T-helper 2 cell treated with Interferon-gamma antibody and Interleukin-4, amounts not matched to agents 5 μg/mL and 100 μg/mL, for 36 hours (primary cell): Measurements from ENCODE around the gene GPC6.

Source experiments
- DNase-seq: peaks from one replicate; pipeline ENCODE4 v3.0.0; 2021; ENCODE audit warnings: low spot score
- H3K27ac Mint-ChIP-seq: one replicate; pipeline ENCODE4 v1.8.0; 2021; ENCODE audit warnings: mild to moderate bottlenecking, mixed read lengths
- H3K27me3 Mint-ChIP-seq: one replicate; pipeline ENCODE4 v1.8.0; 2021; ENCODE audit warnings: low read depth, mixed read lengths
- H3K36me3 Mint-ChIP-seq: one replicate; pipeline ENCODE4 v1.8.0; 2021; ENCODE audit warnings: low read depth, mixed read lengths
- H3K4me1 Mint-ChIP-seq: one replicate; pipeline ENCODE4 v1.8.0; 2021; ENCODE audit warnings: low read depth, mixed read lengths
- H3K4me3 Mint-ChIP-seq: one replicate; pipeline ENCODE4 v1.8.0; 2022; ENCODE audit warnings: mild to moderate bottlenecking, moderate library complexity, mixed read lengths
- H3K9me3 Mint-ChIP-seq: one replicate; pipeline ENCODE4 v1.8.0; 2021; ENCODE audit warnings: mixed read lengths

The GPC6 gene

DNA sequence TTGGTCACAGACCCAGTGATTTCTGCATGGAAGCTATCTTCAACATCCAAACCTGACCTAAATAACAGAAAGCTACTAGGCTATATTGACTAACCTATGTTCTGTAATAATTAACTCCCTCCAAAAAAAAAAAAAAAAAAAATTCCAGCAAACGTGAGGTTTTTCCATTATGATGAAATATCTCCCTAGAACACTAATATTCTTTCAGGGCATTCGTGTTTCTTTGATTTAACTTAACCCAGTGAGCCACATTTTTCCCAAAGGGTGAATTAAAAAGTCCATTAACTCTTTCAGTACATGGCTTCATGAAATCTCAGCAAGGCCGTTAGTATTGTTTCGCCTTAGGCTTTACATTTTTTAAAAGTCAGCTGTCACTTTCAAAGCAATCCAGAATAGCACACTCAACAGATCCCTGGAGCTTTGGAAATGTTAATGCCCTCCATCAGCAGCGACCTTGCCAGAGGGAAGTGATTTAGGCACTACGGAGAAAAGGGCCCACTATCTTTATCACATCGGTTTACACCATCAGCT is 1077.1 kb downstream of the GPC6 start:
- no peak for DNase-seq
- no peak overlapping the region for H3K27ac Mint-ChIP-seq
- H3K27me3 Mint-ChIP-seq: peaks cover 5% of the 10 kb centered on the region
- H3K4me3 Mint-ChIP-seq: no peak overlapping the region
- peaks cover 1% of the 10 kb centered on the region for H3K4me1 Mint-ChIP-seq
- H3K36me3 Mint-ChIP-seq: no peaks in the 10 kb centered on the region
- H3K9me3 Mint-ChIP-seq: no peaks in the 10 kb centered on the region

DNA sequence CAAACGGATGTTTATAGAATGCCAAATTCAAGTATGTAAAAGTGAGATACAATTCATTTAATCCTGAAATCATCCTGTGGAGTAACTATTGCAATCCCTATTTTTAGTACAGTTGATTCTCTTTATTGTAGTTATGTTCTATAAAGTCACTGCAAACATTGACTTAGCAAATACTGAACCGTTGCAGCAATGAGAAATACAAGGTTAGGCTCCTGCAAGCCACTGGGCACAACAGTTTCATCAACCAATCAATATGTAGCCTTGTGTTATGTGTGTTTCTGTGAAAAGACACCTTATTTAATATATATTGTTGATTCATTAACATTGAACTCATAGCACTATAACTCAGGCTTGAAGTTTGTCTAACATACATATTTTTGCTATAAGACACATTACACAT is 1078.4 kb downstream of the GPC6 start:
- no peaks in the 10 kb centered on the region for H3K9me3 Mint-ChIP-seq
- H3K36me3 Mint-ChIP-seq: no peaks in the 10 kb centered on the region
- no peak for DNase-seq
- H3K4me3 Mint-ChIP-seq: no peak overlapping the region
- no peak overlapping the region for H3K27ac Mint-ChIP-seq
- H3K27me3 Mint-ChIP-seq: peaks cover 5% of the 10 kb centered on the region
- H3K4me1 Mint-ChIP-seq: peaks cover 1% of the 10 kb centered on the region

DNA sequence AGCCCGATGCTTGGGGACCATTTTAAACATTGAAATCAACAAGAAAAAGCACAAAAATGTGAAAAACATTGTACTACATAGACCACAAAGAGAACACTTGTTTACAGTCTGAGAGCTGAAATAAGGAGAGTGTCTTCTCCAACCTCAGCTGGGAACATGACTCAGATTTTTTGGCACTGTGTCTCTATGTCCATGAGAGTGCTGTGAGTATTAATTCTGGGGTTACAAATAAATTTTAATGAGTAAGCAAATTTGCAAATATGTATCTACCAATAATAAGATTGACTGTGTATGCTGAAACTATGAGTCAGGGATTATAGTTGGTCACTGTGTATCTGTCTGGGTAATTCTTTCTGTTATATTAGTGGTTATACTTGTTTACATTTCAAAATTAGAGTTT is 1078.9 kb downstream of the GPC6 start:
- no peak for DNase-seq
- no peaks in the 10 kb centered on the region for H3K9me3 Mint-ChIP-seq
- H3K36me3 Mint-ChIP-seq: no peaks in the 10 kb centered on the region
- peaks cover 5% of the 10 kb centered on the region for H3K27me3 Mint-ChIP-seq
- H3K4me3 Mint-ChIP-seq: no peak overlapping the region
- no peak overlapping the region for H3K27ac Mint-ChIP-seq
- H3K4me1 Mint-ChIP-seq: peaks cover 1% of the 10 kb centered on the region

DNA sequence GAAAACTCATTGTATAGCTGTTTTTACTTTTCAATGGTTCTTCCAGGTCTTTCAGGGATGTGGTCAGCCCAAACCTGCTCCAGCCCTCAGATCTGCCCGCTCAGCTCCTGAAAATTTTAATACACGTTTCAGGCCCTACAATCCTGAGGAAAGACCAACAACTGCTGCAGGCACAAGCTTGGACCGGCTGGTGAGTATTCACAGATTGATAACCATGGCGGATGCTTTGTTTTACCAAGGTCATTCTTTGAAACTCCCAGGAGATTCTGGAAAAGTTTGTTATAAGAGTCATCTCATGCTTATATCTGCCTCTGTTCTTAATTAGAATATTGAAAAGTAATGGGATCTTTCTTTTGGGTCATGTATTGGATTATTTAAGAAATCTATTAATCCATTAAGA is 1079.3 kb downstream of the GPC6 start:
- DNase-seq: no peak
- Mint-ChIP-seq H3K4me1 (peaks cover 1% of the 10 kb centered on the region), H3K27me3 (peaks cover 5% of the 10 kb centered on the region), H3K36me3 (no peaks in the 10 kb centered on the region), H3K4me3 (no peak overlapping the region), H3K9me3 (no peaks in the 10 kb centered on the region), H3K27ac (no peak overlapping the region)

DNA sequence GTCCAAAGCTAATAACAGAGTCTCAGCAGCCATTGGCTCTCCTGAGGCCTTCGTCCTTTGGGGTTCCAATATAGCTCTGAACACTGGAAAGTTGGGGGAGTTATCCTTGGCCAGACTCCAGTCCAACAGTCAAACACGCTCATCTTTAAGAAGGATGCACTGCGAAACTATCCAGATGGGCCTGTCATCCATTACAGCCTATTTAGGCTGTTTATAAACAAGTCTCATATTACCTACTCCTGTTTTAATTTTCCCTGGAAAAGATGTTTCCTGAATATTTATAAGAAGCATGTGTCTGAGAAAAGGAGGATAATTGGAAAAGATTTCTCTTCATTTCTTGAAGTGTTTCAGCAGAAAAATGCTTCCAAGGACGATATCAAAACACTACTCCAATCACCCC is 1082.2 kb downstream of the GPC6 start:
- no peak overlapping the region for H3K4me3 Mint-ChIP-seq
- peaks cover 3% of the 10 kb centered on the region for H3K4me1 Mint-ChIP-seq
- DNase-seq: no peak
- H3K27me3 Mint-ChIP-seq: peaks cover 5% of the 10 kb centered on the region
- H3K36me3 Mint-ChIP-seq: no peaks in the 10 kb centered on the region
- H3K27ac Mint-ChIP-seq: no peak overlapping the region
- no peaks in the 10 kb centered on the region for H3K9me3 Mint-ChIP-seq

DNA sequence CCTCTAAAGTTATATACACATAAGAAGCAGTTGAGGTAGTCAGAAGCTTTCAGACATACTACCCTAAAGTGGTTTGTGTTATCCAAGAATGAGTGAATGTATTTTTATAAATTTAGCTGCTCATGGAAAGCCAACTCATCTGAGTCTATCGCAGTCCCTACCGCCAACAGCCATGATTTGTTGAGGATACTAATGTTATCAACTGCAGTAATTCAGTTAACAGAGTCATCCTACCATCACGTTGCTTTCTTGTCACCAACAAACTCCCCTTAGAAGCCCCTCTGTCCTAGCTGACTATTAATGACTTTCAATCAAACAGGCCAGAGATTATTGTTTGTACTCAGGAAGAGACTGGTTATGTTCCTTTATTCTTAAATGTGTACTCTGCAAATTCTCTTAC is 1083.0 kb downstream of the GPC6 start:
- no peak overlapping the region for H3K4me3 Mint-ChIP-seq

DNA sequence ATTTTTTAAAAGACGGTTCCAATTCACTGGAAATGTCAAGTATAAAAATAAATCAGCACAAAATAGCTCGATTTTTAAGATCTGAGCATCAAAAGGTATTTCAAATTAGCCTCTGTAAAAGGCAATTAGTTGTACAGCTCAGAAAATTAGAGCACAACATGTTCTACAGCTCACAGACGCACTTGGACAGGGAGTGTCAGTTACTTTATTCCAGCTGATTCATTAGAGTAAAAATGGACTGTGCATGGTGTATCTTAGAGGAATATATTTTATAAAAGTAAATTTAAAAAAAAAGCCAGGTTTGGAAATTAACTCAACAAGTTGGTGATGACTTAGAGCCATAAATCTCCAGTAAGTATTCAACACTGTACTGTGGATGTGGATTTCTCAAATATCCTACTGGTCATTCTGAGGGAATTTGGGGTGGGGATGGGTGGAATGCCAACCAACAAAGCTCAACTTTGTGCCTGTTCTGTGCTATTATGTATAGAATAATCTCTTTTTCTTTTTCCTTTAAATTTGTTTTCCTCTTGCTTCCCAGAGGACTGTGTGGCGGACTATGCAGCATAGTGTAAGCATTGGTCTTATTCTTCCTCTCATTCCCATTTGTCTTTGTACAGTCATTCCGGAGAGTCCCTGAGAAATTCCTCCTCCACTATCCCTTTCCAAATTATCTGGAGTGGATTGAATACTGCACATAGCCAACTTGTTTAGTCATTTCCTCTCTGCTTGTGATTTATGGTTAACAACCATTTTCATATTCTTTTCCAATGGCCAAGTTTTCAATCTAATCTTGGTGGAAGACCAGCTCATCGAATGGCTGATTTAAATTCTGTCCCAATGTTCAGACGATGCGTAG is 1083.6 kb downstream of the GPC6 start:
- DNase-seq: no peak
- no peak overlapping the region for H3K27ac Mint-ChIP-seq

More for the DNA sequence above, 1083.0 kb downstream of the GPC6 start:
- H3K27me3 Mint-ChIP-seq: peaks cover 5% of the 10 kb centered on the region
- no peak overlapping the region for H3K27ac Mint-ChIP-seq
- H3K4me1 Mint-ChIP-seq: peaks cover 2% of the 10 kb centered on the region
- no peak for DNase-seq
- H3K9me3 Mint-ChIP-seq: no peaks in the 10 kb centered on the region
- no peaks in the 10 kb centered on the region for H3K36me3 Mint-ChIP-seq

DNA sequence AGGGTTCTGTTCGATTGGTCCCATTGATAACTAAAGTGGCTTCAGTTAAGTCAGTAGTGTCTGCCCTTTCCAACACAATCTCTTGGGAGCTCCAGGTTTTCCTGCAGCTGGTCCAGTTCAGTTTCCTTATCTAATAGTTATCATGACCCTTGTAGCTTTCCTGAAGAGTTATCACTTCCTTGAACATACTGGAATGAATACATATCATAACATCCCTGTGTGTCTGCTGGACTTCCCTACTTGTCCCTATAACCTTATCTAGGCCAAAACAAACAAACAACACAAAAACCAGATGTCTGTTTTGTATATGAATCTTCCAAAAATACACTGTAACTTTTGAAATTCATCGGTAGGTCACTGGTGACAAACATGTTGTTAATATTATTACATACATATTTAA is 1085.3 kb downstream of the GPC6 start:
- Mint-ChIP-seq H3K4me3 (no peak overlapping the region), H3K9me3 (peaks cover 4% of the 10 kb centered on the region), H3K27ac (no peak overlapping the region), H3K36me3 (no peaks in the 10 kb centered on the region), H3K4me1 (peaks cover 10% of the 10 kb centered on the region), H3K27me3 (peaks cover 5% of the 10 kb centered on the region)
- DNase-seq: no peak

More for the DNA sequence above, 1083.6 kb downstream of the GPC6 start:
- no peaks in the 10 kb centered on the region for H3K9me3 Mint-ChIP-seq
- H3K4me3 Mint-ChIP-seq: no peak overlapping the region
- H3K36me3 Mint-ChIP-seq: no peaks in the 10 kb centered on the region
- H3K27me3 Mint-ChIP-seq: peaks cover 5% of the 10 kb centered on the region
- peaks cover 3% of the 10 kb centered on the region for H3K4me1 Mint-ChIP-seq

DNA sequence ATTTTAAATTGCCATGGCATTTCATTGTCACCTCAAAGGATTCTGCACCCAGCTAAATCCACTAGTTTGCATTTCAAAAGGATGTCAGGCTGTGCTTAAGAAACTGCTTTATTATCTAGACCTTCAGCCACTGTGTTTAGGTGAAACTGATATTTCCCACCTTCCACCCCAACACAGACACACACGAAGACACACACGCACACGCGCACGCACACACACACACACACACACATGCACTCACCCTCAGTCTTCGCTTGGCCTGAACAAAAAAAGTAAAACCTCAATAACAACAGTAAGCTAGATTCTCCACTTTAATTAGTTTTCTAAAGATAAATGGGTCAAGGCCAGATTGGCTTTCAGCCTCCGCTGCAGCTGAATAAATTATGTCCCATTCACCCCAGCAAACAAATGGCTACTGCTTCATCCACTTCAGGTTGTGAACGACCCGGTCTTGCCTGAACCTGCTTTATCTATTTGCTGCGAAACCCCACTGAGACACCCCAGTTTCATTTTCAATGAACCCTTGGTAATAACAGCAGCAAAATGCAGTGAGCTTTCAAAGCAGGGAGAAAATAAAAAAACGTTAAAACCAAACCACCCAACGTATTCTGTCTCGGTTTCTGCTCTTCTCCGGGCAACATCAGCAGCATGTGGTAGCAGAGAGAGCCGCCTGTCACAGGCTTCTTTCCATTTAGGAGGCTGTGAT is 1086.1 kb downstream of the GPC6 start:
- peak overlapping the region; percentile 74 for H3K27ac Mint-ChIP-seq
- peaks cover 4% of the 10 kb centered on the region for H3K9me3 Mint-ChIP-seq
- peaks cover 18% of the 10 kb centered on the region for H3K4me1 Mint-ChIP-seq
- H3K27me3 Mint-ChIP-seq: peaks cover 3% of the 10 kb centered on the region
- H3K4me3 Mint-ChIP-seq: peak overlapping the region; percentile 45
- H3K36me3 Mint-ChIP-seq: no peaks in the 10 kb centered on the region
- no peak for DNase-seq

DNA sequence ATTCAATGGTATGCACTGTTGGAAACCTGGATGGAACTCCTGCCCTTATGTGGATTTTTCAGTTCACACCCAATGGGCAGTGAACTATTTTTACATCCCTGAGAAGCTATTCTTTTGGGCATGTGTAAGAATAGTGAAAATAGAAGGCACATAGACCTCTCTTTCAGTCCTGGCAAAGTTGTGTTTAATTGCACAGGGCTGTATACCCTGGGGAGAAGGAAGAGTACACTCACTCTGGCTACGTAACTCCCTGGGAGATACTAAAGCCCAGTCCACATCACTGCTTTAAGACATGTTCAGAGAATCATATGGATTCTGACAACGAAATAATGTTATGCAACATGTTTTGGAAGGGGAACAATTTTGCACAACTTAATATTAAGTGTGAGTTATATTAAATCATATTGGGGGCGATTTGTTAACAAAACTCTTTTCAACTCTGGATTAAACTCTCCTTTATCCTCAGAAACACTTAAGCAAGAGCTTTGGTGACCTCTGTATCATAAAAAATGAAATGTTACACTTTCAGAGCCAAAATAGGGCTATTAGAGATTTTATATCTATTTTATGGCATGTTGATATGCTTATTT is 1086.8 kb downstream of the GPC6 start:
- Mint-ChIP-seq H3K27ac (no peak overlapping the region), H3K36me3 (no peaks in the 10 kb centered on the region), H3K4me1 (peaks cover 24% of the 10 kb centered on the region), H3K9me3 (peaks cover 4% of the 10 kb centered on the region), H3K27me3 (no peaks in the 10 kb centered on the region), H3K4me3 (no peak overlapping the region)
- DNase-seq: no peak

DNA sequence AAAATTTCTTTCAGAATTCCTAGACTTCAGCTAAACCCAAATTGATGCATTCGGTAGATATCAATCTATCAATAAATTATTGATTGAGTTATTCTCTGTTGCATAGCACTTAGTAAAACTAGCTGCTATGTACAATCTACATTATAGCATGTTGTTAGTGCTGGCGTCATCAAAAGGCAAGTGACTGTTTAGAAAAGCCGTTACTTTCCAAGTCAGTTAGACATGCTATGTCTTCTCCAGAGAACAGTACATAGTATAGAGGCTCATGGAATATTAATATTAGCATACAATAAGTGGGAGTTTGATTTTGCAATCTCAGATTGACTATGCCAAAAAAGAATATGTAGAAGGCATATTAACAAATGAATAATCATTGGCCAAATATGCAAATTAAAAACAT is 1087.3 kb downstream of the GPC6 start:
- H3K27ac Mint-ChIP-seq: no peak overlapping the region
- no peak for DNase-seq
- no peak overlapping the region for H3K4me3 Mint-ChIP-seq
- no peaks in the 10 kb centered on the region for H3K27me3 Mint-ChIP-seq
- peaks cover 4% of the 10 kb centered on the region for H3K9me3 Mint-ChIP-seq
- peaks cover 24% of the 10 kb centered on the region for H3K4me1 Mint-ChIP-seq
- no peaks in the 10 kb centered on the region for H3K36me3 Mint-ChIP-seq

DNA sequence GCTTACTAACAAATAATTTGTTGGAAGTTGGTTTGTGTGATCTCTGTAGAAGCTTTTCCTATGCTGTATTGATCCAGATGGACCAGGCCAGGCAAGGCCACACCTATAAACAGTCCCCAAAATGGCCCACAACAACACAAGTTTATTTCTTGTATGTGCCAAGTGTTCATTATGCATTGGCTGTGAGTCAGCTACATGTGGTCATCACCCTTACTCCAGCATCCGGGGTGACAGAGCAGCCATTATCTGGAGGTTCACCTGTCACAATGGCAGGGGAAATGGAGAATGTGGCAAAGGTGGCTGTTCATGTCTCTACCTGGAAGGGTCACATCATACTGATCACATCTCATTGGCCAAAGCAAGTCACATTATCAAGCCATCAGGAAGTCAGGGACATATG is 1088.6 kb downstream of the GPC6 start:
- Mint-ChIP-seq H3K4me3 (no peak overlapping the region), H3K36me3 (no peaks in the 10 kb centered on the region), H3K4me1 (peaks cover 30% of the 10 kb centered on the region), H3K9me3 (peaks cover 4% of the 10 kb centered on the region), H3K27ac (no peak overlapping the region), H3K27me3 (no peaks in the 10 kb centered on the region)
- no peak for DNase-seq

DNA sequence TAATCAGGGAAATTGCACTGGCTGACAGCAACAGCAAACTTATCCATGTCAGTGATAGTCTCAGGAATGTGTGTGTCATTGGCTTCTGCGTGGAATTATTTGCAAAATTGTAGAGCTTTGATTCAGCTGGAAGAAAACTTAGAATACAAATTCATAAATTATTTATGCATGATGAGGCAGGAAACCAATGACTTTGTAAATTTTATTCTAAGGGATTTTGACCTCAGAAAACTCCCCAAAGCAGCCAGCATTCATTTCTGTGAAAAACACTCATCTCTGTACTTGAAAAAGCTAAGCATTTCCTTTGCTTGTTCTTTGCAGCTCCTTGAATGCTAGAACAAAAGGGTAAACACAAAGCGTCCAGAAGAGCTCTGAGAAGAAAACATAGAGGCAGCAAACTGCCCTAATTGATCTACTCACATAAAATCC is 1090.5 kb downstream of the GPC6 start:
- DNase-seq: no peak
- Mint-ChIP-seq H3K36me3 (peaks cover under 1% of the 10 kb centered on the region), H3K27me3 (peaks cover 4% of the 10 kb centered on the region), H3K27ac (peak overlapping the region; percentile 54), H3K9me3 (peaks cover 17% of the 10 kb centered on the region), H3K4me3 (peak overlapping the region; percentile 60), H3K4me1 (peaks cover 32% of the 10 kb centered on the region)

DNA sequence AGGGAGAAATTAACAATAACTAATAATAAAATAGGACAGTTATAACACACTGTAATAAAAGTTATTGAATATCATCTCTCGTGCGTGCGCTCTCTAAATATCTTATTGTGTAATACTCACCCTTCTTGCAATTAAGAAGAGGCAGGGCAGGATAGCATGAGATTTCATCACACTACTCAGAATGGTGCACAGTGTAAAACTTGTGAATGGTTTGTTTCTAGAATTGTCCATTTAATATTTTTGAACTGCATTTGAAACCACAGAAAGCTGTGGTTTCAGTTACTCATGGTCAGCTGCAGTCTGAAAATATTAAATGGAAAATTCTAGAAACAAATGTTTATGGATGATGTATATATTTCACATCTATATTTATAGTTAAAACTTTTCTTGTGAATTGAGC is 1091.8 kb downstream of the GPC6 start:
- Mint-ChIP-seq H3K4me3 (no peak overlapping the region), H3K4me1 (peaks cover 38% of the 10 kb centered on the region), H3K27ac (no peak overlapping the region), H3K27me3 (peaks cover 4% of the 10 kb centered on the region), H3K36me3 (peaks cover 8% of the 10 kb centered on the region), H3K9me3 (peaks cover 19% of the 10 kb centered on the region)
- no peak for DNase-seq
